CD4-positive, alpha-beta memory T cell (primary cell): Measurements from ENCODE around the gene ZBTB20. TPM values are rescaled to one million over a fixed set of nuclear protein-coding genes. Genes with fewer than 3 reads are reported as not detected.

Experiments
- CTCF ChIA-PET: fragments of 350-600 bp; sonication (Branson Sonifier 250); formaldehyde crosslinking; loops from one replicate; lab custom pipeline; 2021; ENCODE audit warnings: inconsistent platforms; ENCODE audit not compliant: partially characterized antibody; lab: Charles Lee
- POLR2A ChIA-PET: fragments of 350-600 bp; sonication (Branson Sonifier 250); formaldehyde crosslinking; loops from one replicate; lab custom pipeline; 2021; ENCODE audit not compliant: partially characterized antibody; lab: Charles Lee
- DNase-seq, 5 donors: peaks; one replicate each; pipeline versions ENCODE4 v3.0.0 to v3.0.0-alpha.2; 2020 to 2022; ENCODE audit warnings: mixed read lengths in 1 of 5
- H3K27ac ChIP-seq: one replicate; pipeline ENCODE4 v1.7.0; 2013; ENCODE audit warnings: low read depth, low read length
- H3K27me3 ChIP-seq: 2 replicates; pipeline ENCODE4 v1.7.0; 2013; ENCODE audit warnings: mild to moderate bottlenecking, low read length, moderate library complexity; ENCODE audit not compliant: insufficient read depth
- H3K36me3 ChIP-seq: 2 replicates; pipeline ENCODE4 v1.7.0; 2013; ENCODE audit warnings: mild to moderate bottlenecking, low read length, moderate library complexity; ENCODE audit not compliant: insufficient read depth
- H3K4me1 ChIP-seq: 2 replicates; pipeline ENCODE4 v1.7.0; 2013; ENCODE audit warnings: mild to moderate bottlenecking, low read length, moderate library complexity; ENCODE audit not compliant: insufficient read depth
- H3K4me3 ChIP-seq, 2 donors: one replicate each; pipeline ENCODE4 v1.7.0; 2013; ENCODE audit warnings: low read length in 2 of 2, mild to moderate bottlenecking in 1 of 2
- H3K9me3 ChIP-seq, 2 donors: one replicate each; pipeline ENCODE4 v1.7.0; 2013; ENCODE audit warnings: low read length in 2 of 2, control low read depth in 1 of 2; ENCODE audit not compliant: control insufficient read depth in 1 of 2
- H3K27ac Mint-ChIP-seq, 7 donors: one replicate each; pipeline ENCODE4 v1.8.0; 2020 to 2021; ENCODE audit warnings: mixed read lengths in 7 of 7, mild to moderate bottlenecking in 6 of 7, inconsistent platforms in 3 of 7, moderate library complexity in 3 of 7
- H3K27me3 Mint-ChIP-seq, 2 donors: one replicate each; pipeline ENCODE4 v1.8.0; 2020 to 2021; ENCODE audit warnings: mixed read lengths in 2 of 2
- H3K36me3 Mint-ChIP-seq, 2 donors: one replicate each; pipeline ENCODE4 v1.8.0; 2020 to 2021; ENCODE audit warnings: mixed read lengths in 2 of 2, inconsistent platforms in 1 of 2, mild to moderate bottlenecking in 1 of 2
- H3K4me1 Mint-ChIP-seq, 4 donors: one replicate each; pipeline ENCODE4 v1.8.0; 2020 to 2021; ENCODE audit warnings: mixed read lengths in 4 of 4, mild to moderate bottlenecking in 1 of 4
- H3K4me3 Mint-ChIP-seq, 8 donors: one replicate each; pipeline ENCODE4 v1.8.0; 2020 to 2021; ENCODE audit warnings: mixed read lengths in 8 of 8, mild to moderate bottlenecking in 7 of 8, moderate library complexity in 6 of 8, inconsistent platforms in 3 of 8
- H3K9me3 Mint-ChIP-seq, 8 donors: one replicate each; pipeline ENCODE4 v1.8.0; 2020 to 2021; ENCODE audit warnings: mixed read lengths in 8 of 8, mild to moderate bottlenecking in 5 of 8, inconsistent platforms in 3 of 8, moderate library complexity in 1 of 8
- intact Hi-C: fragments of 100-400 bp; cut with micrococcal nuclease; formaldehyde crosslinking; loops from one replicate; pipeline ENCODE4 v1.15.1; 2023
- polyA plus RNA-seq, 2 donors: library from polyadenylated mRNA; unstranded; fragments of 300-500 nt; fragmentation: Illumina TruSeq; gene quantifications; one replicate each; pipeline ENCODE4 v1.2.3, GENCODE V29; 2021
- total RNA-seq, 2 experiments: library from RNA; stranded (reverse); gene quantifications; one replicate each; pipeline ENCODE4 v1.2.3, GENCODE V29; 2021

ZBTB20 gene
- total and polyA plus RNA-seq, 4 experiments from 2014 or later, result 21.9 to 58.4 (median 41.4) TPM

DNA sequence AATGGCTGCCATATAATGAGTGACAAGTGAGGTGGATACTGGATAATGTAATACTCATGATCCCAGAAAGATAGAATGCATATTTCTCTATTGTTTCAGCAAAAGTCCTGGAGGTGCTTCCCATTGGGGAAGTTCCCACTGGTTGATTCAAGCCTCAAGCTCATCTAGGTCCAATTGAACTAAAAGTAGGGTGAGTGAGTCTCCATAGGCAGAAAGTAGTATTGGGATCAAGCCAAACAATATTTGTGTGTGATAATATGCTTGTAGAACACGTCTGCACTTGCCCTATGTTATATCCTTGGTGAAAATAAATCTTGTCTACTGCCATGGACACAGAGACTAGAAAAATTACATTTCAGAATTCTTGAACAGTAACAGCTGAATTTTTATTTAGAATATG lies 14.8 kb upstream of the ZBTB20 start:
- Mint-ChIP-seq H3K27me3 (no peaks in the 10 kb centered on the region), H3K9me3 (no peaks in the 10 kb centered on the region), H3K27ac (no peak overlapping the region), H3K4me1 (peaks cover 27 to 35% (median 28%) of the 10 kb centered on the region in 4 donors), H3K4me3 (no peak overlapping the region), H3K36me3 (peaks cover 0 to 5% of the 10 kb centered on the region in 2 donors)
- intact Hi-C loops, result no loop called here
- H3K36me3 ChIP-seq, result no peaks in the 10 kb centered on the region
- no peaks in the 10 kb centered on the region for H3K27me3 ChIP-seq
- no peak overlapping the region for H3K4me3 ChIP-seq
- CTCF ChIA-PET, result interaction anchor here (2.1 kb wide), 1 partner anchor 16 kb away, joined by 5 read pairs; no protein-coding TSS in a partner anchor
- no peak overlapping the region for H3K27ac ChIP-seq
- no peak for DNase-seq
- no peaks in the 10 kb centered on the region for H3K9me3 ChIP-seq
- POLR2A ChIA-PET, result interaction anchor here (1.0 kb wide), 1 partner anchor 14 kb away, joined by 3 read pairs; no protein-coding TSS in a partner anchor
- H3K4me1 ChIP-seq, result peaks cover 34% of the 10 kb centered on the region

DNA sequence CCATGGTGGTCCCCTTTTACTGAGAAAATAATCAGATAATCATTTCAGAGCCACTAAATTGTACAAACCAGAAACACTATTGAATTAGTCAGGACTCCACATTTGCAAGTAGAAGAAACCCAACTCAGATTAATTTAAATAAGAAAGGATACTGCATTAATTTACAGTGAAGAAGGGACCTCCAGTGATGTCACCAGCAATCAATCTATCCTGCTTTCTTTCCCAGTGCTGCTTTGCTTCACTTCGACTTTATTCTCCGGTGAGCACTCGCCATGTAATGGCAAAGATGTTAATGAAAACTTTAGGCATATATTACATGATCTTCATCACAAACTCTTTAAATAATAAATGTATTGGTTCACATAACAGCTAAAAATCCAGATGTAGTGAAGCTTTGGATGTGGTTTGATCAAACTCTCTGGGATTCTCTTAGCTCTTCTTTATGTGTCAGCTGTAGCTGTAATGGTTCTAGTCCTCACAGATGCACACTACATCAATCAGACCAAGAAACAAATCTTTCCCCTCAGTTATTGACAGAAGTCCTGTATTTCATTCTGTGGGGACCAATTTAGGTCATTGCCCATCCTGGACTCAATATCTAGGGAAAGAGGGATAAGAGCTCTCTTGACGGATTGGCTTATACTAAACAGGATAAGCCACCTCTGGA lies 14.2 kb upstream of the ZBTB20 start:
- H3K27ac Mint-ChIP-seq, result no peak overlapping the region
- POLR2A ChIA-PET, result interaction anchor here (1.0 kb wide), 1 partner anchor 13 kb away, joined by 3 read pairs; no protein-coding TSS in a partner anchor
- intact Hi-C loops, result no loop called here

DNA sequence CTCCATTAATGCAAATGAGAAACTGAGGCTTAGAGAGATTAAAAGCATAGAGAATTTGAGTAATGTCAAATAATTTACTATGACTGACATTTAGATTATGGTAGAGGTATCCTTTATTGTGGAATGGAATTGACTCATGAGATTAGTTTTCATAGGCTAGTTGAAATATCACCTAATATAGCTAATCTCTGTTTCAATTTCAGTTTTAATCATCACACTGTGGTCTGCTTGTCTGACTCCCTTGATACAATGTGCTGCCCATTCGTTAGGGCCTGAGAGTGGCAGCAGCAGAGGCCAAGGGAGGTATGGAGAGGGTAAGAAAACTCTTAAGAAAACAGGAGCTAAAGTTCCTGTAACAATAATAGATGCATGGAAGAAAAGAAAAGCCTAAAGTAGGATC lies 13.2 kb upstream of the ZBTB20 start:
- no peaks in the 10 kb centered on the region for H3K9me3 Mint-ChIP-seq
- no peak overlapping the region for H3K4me3 Mint-ChIP-seq
- Histone ChIP-seq H3K27me3 (no peaks in the 10 kb centered on the region), H3K9me3 (no peaks in the 10 kb centered on the region), H3K27ac (no peak overlapping the region), H3K36me3 (no peaks in the 10 kb centered on the region), H3K4me1 (peaks cover 25% of the 10 kb centered on the region), H3K4me3 (no peak overlapping the region)
- peak overlapping the region in 1 of 7 donors; percentile 8 for H3K27ac Mint-ChIP-seq
- peaks cover 20 to 27% (median 21%) of the 10 kb centered on the region in 4 donors for H3K4me1 Mint-ChIP-seq
- POLR2A ChIA-PET, result interaction anchor here (1.0 to 1.8 kb wide), 2 partner anchors 12 to 14 kb away, joined by 3 to 5 read pairs; no protein-coding TSS in a partner anchor
- CTCF ChIA-PET, result interaction anchor here (2.1 kb wide), 1 partner anchor 15 kb away, joined by 5 read pairs; no protein-coding TSS in a partner anchor
- DNase-seq, result no peak
- H3K27me3 Mint-ChIP-seq, result no peaks in the 10 kb centered on the region
- peaks cover 0 to 5% of the 10 kb centered on the region in 2 donors for H3K36me3 Mint-ChIP-seq
- intact Hi-C loops, result no loop called here

More for the DNA sequence above, 14.2 kb upstream of the ZBTB20 start:
- H3K9me3 ChIP-seq, result no peaks in the 10 kb centered on the region
- H3K4me3 ChIP-seq, result no peak overlapping the region
- DNase-seq, result no peak
- H3K4me1 ChIP-seq, result peaks cover 34% of the 10 kb centered on the region
- H3K36me3 ChIP-seq, result no peaks in the 10 kb centered on the region
- Mint-ChIP-seq H3K4me3 (no peak overlapping the region), H3K36me3 (peaks cover 0 to 5% of the 10 kb centered on the region in 2 donors), H3K27me3 (no peaks in the 10 kb centered on the region), H3K4me1 (peaks cover 27 to 35% (median 28%) of the 10 kb centered on the region in 4 donors), H3K9me3 (no peaks in the 10 kb centered on the region)
- H3K27me3 ChIP-seq, result no peaks in the 10 kb centered on the region
- no peak overlapping the region for H3K27ac ChIP-seq
- CTCF ChIA-PET, result interaction anchor here (2.1 kb wide), 1 partner anchor 16 kb away, joined by 5 read pairs; no protein-coding TSS in a partner anchor

DNA sequence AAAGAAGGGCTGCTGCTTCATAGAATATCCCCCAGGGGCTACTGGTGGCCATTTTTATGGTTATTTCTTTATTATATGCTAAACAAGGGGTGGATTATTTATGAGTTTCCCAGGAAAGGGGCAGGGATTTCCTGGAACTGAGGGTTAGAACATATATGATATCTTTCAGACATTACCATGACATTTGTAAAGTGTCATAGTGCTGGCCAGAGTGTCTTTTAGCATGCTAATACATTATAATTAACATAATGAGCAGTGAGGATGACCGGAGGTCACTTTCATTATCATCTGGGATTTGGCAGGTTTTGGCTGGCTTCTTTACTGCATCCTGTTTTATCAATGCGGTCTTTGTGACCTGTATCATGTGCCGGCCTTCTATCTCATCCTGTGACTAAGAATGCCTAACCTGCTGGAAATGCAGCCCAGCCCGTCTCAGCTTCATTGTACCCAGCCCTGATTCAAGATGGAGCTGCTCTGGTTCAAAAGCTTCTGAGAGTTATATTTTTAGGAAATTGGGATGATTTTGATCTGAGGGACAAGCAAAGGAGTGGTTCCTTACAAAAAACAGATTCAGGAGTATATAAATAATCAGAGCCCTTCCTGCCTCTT lies 9.1 kb upstream of the ZBTB20 start:
- H3K4me3 ChIP-seq, result no peak overlapping the region
- no peak overlapping the region for H3K27ac ChIP-seq
- intact Hi-C loops, result no loop called here
- CTCF ChIA-PET, result no interaction called here
- H3K27me3 Mint-ChIP-seq, result no peaks in the 10 kb centered on the region
- no peak overlapping the region for H3K4me3 Mint-ChIP-seq
- H3K36me3 ChIP-seq, result no peaks in the 10 kb centered on the region
- H3K9me3 ChIP-seq, result no peaks in the 10 kb centered on the region
- H3K27ac Mint-ChIP-seq, result no peak overlapping the region
- no peaks in the 10 kb centered on the region for H3K27me3 ChIP-seq
- no peaks in the 10 kb centered on the region for H3K4me1 ChIP-seq
- no peaks in the 10 kb centered on the region for H3K9me3 Mint-ChIP-seq
- peaks cover 0 to 5% of the 10 kb centered on the region in 2 donors for H3K36me3 Mint-ChIP-seq
- POLR2A ChIA-PET, result no interaction called here
- H3K4me1 Mint-ChIP-seq, result peaks cover 0 to 5% (median under 1%) of the 10 kb centered on the region in 4 donors
- no peak for DNase-seq

DNA sequence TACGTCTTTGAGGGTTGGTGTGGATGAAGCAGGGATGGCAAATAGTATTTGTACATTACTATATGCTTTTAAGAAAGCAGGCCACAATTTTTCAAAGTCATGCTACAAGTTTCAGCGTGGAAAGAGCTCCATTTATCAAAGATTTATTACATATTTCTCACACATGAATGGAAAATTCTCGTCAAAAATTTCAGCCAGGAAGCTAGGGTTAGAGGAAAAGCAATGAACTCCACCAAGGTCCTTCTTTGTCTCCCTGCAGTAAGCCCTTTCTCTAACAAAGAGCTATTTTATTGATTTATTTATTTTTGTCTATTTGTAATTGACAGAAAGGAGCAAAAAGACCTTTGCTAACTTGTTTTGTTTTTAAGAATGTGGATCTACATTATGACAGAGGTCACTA lies 7.5 kb upstream of the ZBTB20 start:
- Histone ChIP-seq H3K4me3 (no peak overlapping the region), H3K4me1 (no peaks in the 10 kb centered on the region), H3K36me3 (no peaks in the 10 kb centered on the region), H3K9me3 (no peaks in the 10 kb centered on the region), H3K27ac (no peak overlapping the region), H3K27me3 (no peaks in the 10 kb centered on the region)
- Mint-ChIP-seq H3K27ac (peak overlapping the region in 1 of 7 donors; percentile 61), H3K4me1 (peaks cover 0 to 3% (median 1%) of the 10 kb centered on the region in 4 donors), H3K4me3 (no peak overlapping the region), H3K9me3 (peaks cover 0 to 4% (median 0%) of the 10 kb centered on the region in 8 donors), H3K36me3 (peaks cover 0 to 10% of the 10 kb centered on the region in 2 donors), H3K27me3 (no peaks in the 10 kb centered on the region)
- ChIA-PET CTCF (no interaction called here), POLR2A (no interaction called here)
- no peak for DNase-seq
- intact Hi-C loops, result no loop called here

DNA sequence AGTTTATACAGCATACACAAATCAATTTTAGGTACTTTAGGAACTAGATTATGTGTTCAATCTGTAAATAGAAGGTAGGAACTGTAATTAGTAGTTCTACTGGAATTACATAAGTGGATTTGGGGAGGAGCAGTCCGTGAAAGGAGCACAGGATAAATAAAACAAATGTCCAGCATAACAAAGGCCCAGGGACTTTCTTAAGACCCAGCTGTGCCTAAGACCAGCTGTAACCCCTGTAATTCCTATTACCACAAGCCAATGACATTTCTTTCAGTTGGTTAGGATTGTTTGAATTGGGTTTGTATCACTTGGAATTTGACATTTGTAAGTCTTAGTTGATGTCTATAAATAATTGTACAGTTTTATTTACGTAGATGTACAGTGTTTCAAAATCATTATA lies 4.8 kb upstream of the ZBTB20 start:
- ChIA-PET CTCF (no interaction called here), POLR2A (interaction anchor here (1.2 to 1.5 kb wide), 2 partner anchors 12 to 14 kb away, joined by 3 to 6 read pairs; no protein-coding TSS in a partner anchor)
- no peaks in the 10 kb centered on the region for H3K27me3 Mint-ChIP-seq
- Histone ChIP-seq H3K27ac (no peak overlapping the region), H3K36me3 (no peaks in the 10 kb centered on the region), H3K4me3 (no peak overlapping the region), H3K27me3 (no peaks in the 10 kb centered on the region), H3K9me3 (no peaks in the 10 kb centered on the region), H3K4me1 (peaks cover 12% of the 10 kb centered on the region)
- DNase-seq, result no peak
- H3K36me3 Mint-ChIP-seq, result peaks cover 5 to 9% of the 10 kb centered on the region in 2 donors
- H3K9me3 Mint-ChIP-seq, result peaks cover 0 to 4% (median 0%) of the 10 kb centered on the region in 8 donors
- intact Hi-C loops, result no loop called here
- peaks cover 5 to 15% (median 7%) of the 10 kb centered on the region in 4 donors for H3K4me1 Mint-ChIP-seq
- no peak overlapping the region for H3K27ac Mint-ChIP-seq
- H3K4me3 Mint-ChIP-seq, result no peak overlapping the region
